HG02623 (cell line): Measurements from ENCODE around the gene SLC38A11.
A peak's percentile ranks its signal among the peaks of the same experiment; 100 is the strongest.

Experiments used
- ATAC-seq: cut with Tn5 transposase; IDR thresholded peaks from one replicate; pipeline ENCODE4 v1.9.1; 2021; ENCODE audit warnings: moderate library complexity; ENCODE audit not compliant: unreplicated experiment

The SLC38A11 gene

GRCh38 chr2:164917296-164917903, 37.9 kb downstream of the SLC38A11 start:
- ATAC-seq: no peak

GRCh38 chr2:164915566-164915965, 39.8 kb downstream of the SLC38A11 start:
- no peak for ATAC-seq

- ATAC-seq: no peak
Observed at GRCh38 chr2:164913640-164914350, 41.5 kb downstream of the SLC38A11 start.

GRCh38 chr2:164913011-164913410, 42.3 kb downstream of the SLC38A11 start:
- ATAC-seq: no peak

GRCh38 chr2:164911832-164912231, 43.5 kb downstream of the SLC38A11 start:
- no peak for ATAC-seq

GRCh38 chr2:164910101-164910899, 45.0 kb downstream of the SLC38A11 start:
- ATAC-seq: peak; percentile 66

- ATAC-seq: no peak
Observed at GRCh38 chr2:164906947-164907346, 48.4 kb downstream of the SLC38A11 start.

- no peak for ATAC-seq
Observed at GRCh38 chr2:164905307-164905706, 50.0 kb downstream of the SLC38A11 start.

GRCh38 chr2:164903951-164904350, 51.4 kb downstream of the SLC38A11 start:
- no peak for ATAC-seq

- ATAC-seq: no peak
Observed at GRCh38 chr2:164903204-164903603, 52.1 kb downstream of the SLC38A11 start.

- no peak for ATAC-seq
Observed at GRCh38 chr2:164899121-164899520, 56.2 kb downstream of the SLC38A11 start.

- ATAC-seq: no peak
Observed at GRCh38 chr2:164898475-164898874, 56.9 kb downstream of the SLC38A11 start.

GRCh38 chr2:164897469-164898260, 57.7 kb downstream of the SLC38A11 start:
- ATAC-seq: no peak

- ATAC-seq: peak; percentile 99
Observed at GRCh38 chr2:164896634-164897355, 58.5 kb downstream of the SLC38A11 start.

GRCh38 chr2:164896226-164896625, 59.1 kb downstream of the SLC38A11 start:
- ATAC-seq: no peak

GRCh38 chr2:164891460-164891859, 63.9 kb downstream of the SLC38A11 start:
- no peak for ATAC-seq

GRCh38 chr2:164890544-164890943, 64.8 kb downstream of the SLC38A11 start:
- ATAC-seq: no peak

- ATAC-seq: no peak
Observed at GRCh38 chr2:164888592-164888991, 66.7 kb downstream of the SLC38A11 start.

- no peak for ATAC-seq
Observed at GRCh38 chr2:164887434-164888144, 67.7 kb downstream of the SLC38A11 start.

GRCh38 chr2:164882276-164882675, 73.0 kb downstream of the SLC38A11 start:
- no peak for ATAC-seq
